ENCODE measurements around the gene PMAIP1. TPM values are rescaled to one million over a fixed set of nuclear protein-coding genes. Genes with fewer than 3 reads are reported as not detected.

PMAIP1 gene
- total and polyA plus RNA-seq, 9 of the 15 experiments (the other 6 are each of a cell fraction or from before 2014, with no cell fraction given), result 8.0 to 22.9 (median 14.9) TPM

GRCh38 chr18:59918320-59918755 is 18.5 kb downstream of the PMAIP1 start (continued):
- TF ChIP-seq CGGBP1 (CRISPR knock-in tag; IDR thresholded peaks at IDR 0.05) (no peak), ZNF134 (CRISPR knock-in tag; conservative IDR thresholded peaks at IDR 0.05) (no peak), MCM2 (IDR thresholded peaks at IDR 0.05; ENCODE audit: low read depth) (no peak), LEF1 (IDR thresholded peaks at IDR 0.05) (peak; percentile 50; the same call in 1 of the 2 replicates), ZNF407 (IDR thresholded peaks at IDR 0.05; ENCODE audit: low read depth) (no peak), ZNF766 (CRISPR knock-in tag; conservative IDR thresholded peaks at IDR 0.05) (no peak; the same call in 1 of the 2 replicates), RAD51 (IDR thresholded peaks at IDR 0.05; ENCODE audit: borderline replicate concordance, low read depth) (no peak), ILK (tag; IDR thresholded peaks at IDR 0.05; ENCODE audit: borderline replicate concordance, low read depth) (no peak), ZNF655 (CRISPR knock-in tag; IDR thresholded peaks at IDR 0.05) (no peak), SLC30A9 (CRISPR knock-in tag; IDR thresholded peaks at IDR 0.05) (no peak), BCOR (IDR thresholded peaks at IDR 0.05) (no peak), ZNF282 (CRISPR knock-in tag; IDR thresholded peaks at IDR 0.05) (no peak), ZNF280A (IDR thresholded peaks at IDR 0.05; ENCODE audit: low read depth, partially characterized antibody) (no peak), SMARCE1 (IDR thresholded peaks at IDR 0.05) (peak; percentile 79; the same call in 1 of the 2 replicates), ILF3 (IDR thresholded peaks at IDR 0.05; ENCODE audit: borderline replicate concordance) (no peak), MYBL2 (IDR thresholded peaks at IDR 0.05; ENCODE audit: low read depth) (no peak), MYBL2 (CRISPR knock-in tag; IDR thresholded peaks at IDR 0.05; ENCODE audit: borderline replicate concordance) (no peak), ZNF311 (CRISPR knock-in tag; IDR thresholded peaks at IDR 0.05) (no peak), POLR2AphosphoS2 (IDR thresholded peaks at IDR 0.05; ENCODE audit: low read length) (no peak), ZNF785 (CRISPR knock-in tag; IDR thresholded peaks at IDR 0.05) (no peak)
